NT2/D1 (cell line): ENCODE results near the gene API5.

ENCODE experiments used
- SUZ12 ChIP-seq: IDR thresholded peaks from 2 replicates; pipeline ENCODE4 v1.6.1; 2011; ENCODE audit not compliant: insufficient read length, insufficient read depth; ENCODE audit errors: extremely low read depth
- ZNF274 ChIP-seq: IDR thresholded peaks from 2 replicates; pipeline ENCODE4 v1.6.1; 2011; ENCODE audit warnings: mild to moderate bottlenecking, low read depth, low read length

- TF ChIP-seq SUZ12: no peak
- TF ChIP-seq ZNF274: no peak
Observed at GRCh38 chr11:43381802-43382201, 70.0 kb downstream of the API5 start.
